NCI-H2081 treated with DMSO at 0.1 percent for 48 hours (cell line): ENCODE data around the gene CLASRP.

Experiments
- DNase-seq: peaks from one replicate; lab custom pipeline; 2025; lab: John Stamatoyannopoulos, UW

The CLASRP gene

GRCh38 chr19:45086480-45086879 is 47.6 kb downstream of the CLASRP start:
- no peak for DNase-seq

GRCh38 chr19:45087531-45087930 is 48.7 kb downstream of the CLASRP start:
- DNase-seq: no peak

- DNase-seq: no peak
Measured at GRCh38 chr19:45090034-45090433, 51.2 kb downstream of the CLASRP start.

GRCh38 chr19:45090606-45091005 is 51.8 kb downstream of the CLASRP start:
- DNase-seq: no peak

GRCh38 chr19:45091031-45091923 is 52.4 kb downstream of the CLASRP start:
- peak; percentile 89 for DNase-seq

GRCh38 chr19:45092747-45093678 is 54.2 kb downstream of the CLASRP start, which contains the start of gene PPP1R37:
TSS of gene PPP1R37 (plus strand) at chr19:45093179. CDS start at chr19:45093326, 147 bp downstream.
- DNase-seq: peak; percentile 82

- no peak for DNase-seq
Measured at GRCh38 chr19:45094137-45094536, 55.3 kb downstream of the CLASRP start.

- DNase-seq: no peak
Measured at GRCh38 chr19:45094707-45095106, 55.9 kb downstream of the CLASRP start.

- no peak for DNase-seq
Measured at GRCh38 chr19:45095496-45096413, 56.9 kb downstream of the CLASRP start.

GRCh38 chr19:45096700-45097099 is 57.9 kb downstream of the CLASRP start:
- DNase-seq: no peak

- DNase-seq: no peak
Measured at GRCh38 chr19:45097450-45097775, 58.6 kb downstream of the CLASRP start.

- DNase-seq: no peak
Measured at GRCh38 chr19:45097776-45098520, 59.1 kb downstream of the CLASRP start.

GRCh38 chr19:45098521-45099466 is 59.9 kb downstream of the CLASRP start:
- peak; percentile 34 for DNase-seq

- DNase-seq: no peak
Measured at GRCh38 chr19:45099467-45100191, 60.8 kb downstream of the CLASRP start.

GRCh38 chr19:45100201-45100600 is 61.4 kb downstream of the CLASRP start:
- DNase-seq: no peak

GRCh38 chr19:45100846-45101252 is 62.0 kb downstream of the CLASRP start:
- no peak for DNase-seq

GRCh38 chr19:45101806-45102205 is 63.0 kb downstream of the CLASRP start:
- no peak for DNase-seq

- no peak for DNase-seq
Measured at GRCh38 chr19:45102481-45102880, 63.6 kb downstream of the CLASRP start.

GRCh38 chr19:45103156-45103507 is 64.3 kb downstream of the CLASRP start:
- peak; percentile 62 for DNase-seq
